IMR-90 (cell line): ENCODE data around the gene PAMR1. TPM values are rescaled to one million over a fixed set of nuclear protein-coding genes. Genes with fewer than 3 reads are reported as not detected.

ENCODE experiments used
- ATAC-seq: fragments of 200-7000 bp; cut with Tn5 transposase; 2 replicates; pipeline ENCODE4 v1.9.1; 2020; ENCODE audit warnings: low read depth, mild to moderate bottlenecking, moderate library complexity
- BruUV-seq: library from RNA; stranded (reverse); fragments of 400-500 nt; replicated peaks from 2 replicates; lab custom pipeline; 2021; lab: Mats Ljungman, UMichigan
- CTCF ChIA-PET: fragments of 300-600 bp; formaldehyde crosslinking; extraction: SDS; loops from one replicate; lab custom pipeline; 2021; ENCODE audit warnings: antibody characterized with exemption; lab: Yijun Ruan, JAX
- POLR2A ChIA-PET: fragments of 300-600 bp; sonication (Branson Sonifier 250); formaldehyde crosslinking; loops from one replicate; lab custom pipeline; 2022; ENCODE audit warnings: antibody characterized with exemption; ENCODE audit not compliant: unreplicated experiment; lab: Charles Lee
- DNase-seq: peaks from one replicate; pipeline ENCODE4 v3.0.0; 2013
- H2AFZ ChIP-seq: replicated peaks from 2 replicates; pipeline ENCODE3; 2013; ENCODE audit warnings: low read length, mild to moderate bottlenecking; ENCODE audit not compliant: poor library complexity
- H2AK5ac ChIP-seq: 2 replicates; pipeline ENCODE4 v1.6.1; 2013; ENCODE audit warnings: low read depth, low read length, inconsistent platforms
- H2AK9ac ChIP-seq: replicated peaks from 2 replicates; pipeline ENCODE3; 2013; ENCODE audit warnings: mild to moderate bottlenecking, low read depth, low read length, moderate library complexity; ENCODE audit not compliant: poor library complexity
- H2BK120ac ChIP-seq: 2 replicates; pipeline ENCODE4 v1.6.1; 2013; ENCODE audit warnings: low read depth, low read length, inconsistent platforms
- H2BK15ac ChIP-seq: 3 replicates; pipeline ENCODE4 v1.6.1; 2013; ENCODE audit warnings: low read depth, low read length, inconsistent platforms
- H2BK20ac ChIP-seq: 2 replicates; pipeline ENCODE4 v1.6.1; 2013; ENCODE audit warnings: low read depth, mild to moderate bottlenecking, inconsistent platforms, low read length, moderate library complexity
- H2BK5ac ChIP-seq: 2 replicates; pipeline ENCODE4 v1.6.1; 2013; ENCODE audit warnings: mild to moderate bottlenecking, low read depth, low read length, inconsistent platforms; ENCODE audit not compliant: poor library complexity, severe bottlenecking
- H3K14ac ChIP-seq: replicated peaks from 2 replicates; pipeline ENCODE4 v1.6.1; 2013; ENCODE audit warnings: low read depth, low read length, inconsistent platforms
- H3K18ac ChIP-seq: 2 replicates; pipeline ENCODE4 v1.6.1; 2013; ENCODE audit warnings: low read depth, low read length, control low read depth
- H3K23ac ChIP-seq: 2 replicates; pipeline ENCODE4 v1.6.1; 2013; ENCODE audit warnings: low read depth, low read length, inconsistent platforms
- H3K27ac ChIP-seq: 2 replicates; pipeline ENCODE4 v1.5.1; 2013; ENCODE audit warnings: mild to moderate bottlenecking, control low read depth, low read length; ENCODE audit not compliant: insufficient read depth
- H3K27me3 ChIP-seq: 2 replicates; pipeline ENCODE4 v1.6.1; 2013; ENCODE audit warnings: low read length; ENCODE audit not compliant: control insufficient read depth, insufficient read depth
- H3K36me3 ChIP-seq: 2 replicates; pipeline ENCODE4 v1.6.1; 2013; ENCODE audit warnings: low read length, mixed read lengths; ENCODE audit not compliant: control insufficient read depth, insufficient read depth
- H3K4ac ChIP-seq: 2 replicates; pipeline ENCODE4 v1.6.1; 2013; ENCODE audit warnings: low read depth, low read length, inconsistent platforms
- H3K4me1 ChIP-seq: 2 replicates; pipeline ENCODE4 v1.6.1; 2013; ENCODE audit warnings: low read length, mixed read lengths; ENCODE audit not compliant: control insufficient read depth, insufficient read depth
- H3K4me2 ChIP-seq: 2 replicates; pipeline ENCODE4 v1.6.1; 2013; ENCODE audit warnings: low read depth, mild to moderate bottlenecking, control low read depth, low read length, moderate library complexity
- H3K4me3 ChIP-seq: 2 replicates; pipeline ENCODE4 v1.5.1; 2013; ENCODE audit warnings: low read depth, mild to moderate bottlenecking, control low read depth, low read length, moderate library complexity; ENCODE audit not compliant: insufficient read depth
- H3K56ac ChIP-seq: 2 replicates; pipeline ENCODE4 v1.6.1; 2013; ENCODE audit warnings: low read length, inconsistent platforms; ENCODE audit not compliant: insufficient read depth; ENCODE audit errors: extremely low read depth
- H3K79me1 ChIP-seq, 2 experiments: 2 replicates each; pipeline ENCODE4 v1.6.1; 2013; ENCODE audit warnings: low read length in 2 of 2, inconsistent platforms in 1 of 2, low read depth in 1 of 2
- H3K9ac ChIP-seq: 2 replicates; pipeline ENCODE4 v1.6.1; 2013; ENCODE audit warnings: low read depth, low read length, control low read depth
- H3K9me1 ChIP-seq: 2 replicates; pipeline ENCODE4 v1.6.1; 2013; ENCODE audit warnings: low read length, inconsistent platforms; ENCODE audit not compliant: insufficient read depth
- H3K9me3 ChIP-seq: 2 replicates; pipeline ENCODE4 v1.6.1; 2013; ENCODE audit warnings: low read length; ENCODE audit not compliant: control insufficient read depth, insufficient read depth
- H4K20me1 ChIP-seq: 2 replicates; pipeline ENCODE4 v1.6.1; 2013; ENCODE audit warnings: low read length, inconsistent platforms; ENCODE audit not compliant: insufficient read depth
- H4K5ac ChIP-seq: 2 replicates; pipeline ENCODE4 v1.6.1; 2013; ENCODE audit warnings: mild to moderate bottlenecking, low read depth, low read length, control low read depth
- H4K8ac ChIP-seq, 2 experiments: 2 replicates each; pipeline ENCODE4 v1.6.1; 2013; ENCODE audit warnings: low read depth in 2 of 2, low read length in 2 of 2, control low read depth in 1 of 2, inconsistent platforms in 1 of 2
- H4K91ac ChIP-seq: 2 replicates; pipeline ENCODE4 v1.6.1; 2013; ENCODE audit warnings: low read depth, low read length, inconsistent platforms; ENCODE audit not compliant: insufficient read depth
- CHD1 ChIP-seq: IDR thresholded peaks from 2 replicates; pipeline ENCODE4 v1.6.1; 2012; ENCODE audit warnings: low read depth, low read length, improper control_type of control experiment
- MXI1 ChIP-seq: IDR thresholded peaks from 2 replicates; pipeline ENCODE4 v1.6.1; 2012; ENCODE audit warnings: low read depth, mild to moderate bottlenecking, low read length, moderate library complexity, borderline replicate concordance
- NFE2L2 ChIP-seq: fragments of 150-350 bp; IDR thresholded peaks from 2 replicates; pipeline ENCODE4 v1.6.1; 2016; ENCODE audit warnings: low read depth, mild to moderate bottlenecking, low read length
- RAD21 ChIP-seq: IDR thresholded peaks from 2 replicates; pipeline ENCODE4 v1.6.1; 2012; ENCODE audit warnings: low read length, improper control_type of control experiment
- RCOR1 ChIP-seq: IDR thresholded peaks from 2 replicates; pipeline ENCODE4 v1.6.1; 2012; ENCODE audit warnings: mild to moderate bottlenecking, low read length, improper control_type of control experiment; ENCODE audit not compliant: insufficient replicate concordance
- RFX5 ChIP-seq: IDR thresholded peaks from 2 replicates; pipeline ENCODE4 v1.8.0; 2012; ENCODE audit warnings: low read depth, mild to moderate bottlenecking, low read length, moderate library complexity
- SMC3 ChIP-seq: fragments of 150-350 bp; IDR thresholded peaks from 2 replicates; pipeline ENCODE4 v1.6.1; 2016; ENCODE audit warnings: low read depth, mild to moderate bottlenecking, antibody characterized with exemption, low read length, moderate library complexity
- WGBS, 2 experiments: methylation state at CpG; one replicate each; pipeline versions ENCODE4 v1.1.5 to v1.1.7; 2013; ENCODE audit warnings: missing lambda C conversion rate in 2 of 2; ENCODE audit not compliant: insufficient read length in 1 of 2; ENCODE audit errors: extremely low coverage in 2 of 2; 5-methylcytosine and 5-hydroxymethylcytosine counted together
- dilution Hi-C: fragments of 300-500 bp; cut with HindIII; formaldehyde crosslinking; loops from one replicate; pipeline ENCODE4 v1.14.3; 2018; ENCODE audit warnings: low sequenced_read_pairs; ENCODE audit not compliant: unreplicated experiment
- in situ Hi-C: fragments of 300-500 bp; cut with MboI; formaldehyde crosslinking; loops from 3 replicates; pipeline ENCODE4 v1.14.3; 2019; ENCODE audit warnings: low sequenced_read_pairs, inconsistent platforms, mixed read lengths
- intact Hi-C: fragments of 100-400 bp; cut with micrococcal nuclease; formaldehyde crosslinking; loops from 2 replicates; pipeline ENCODE4 v1.10.0; 2022
- polyA plus RNA-seq, 3 experiments: library from polyadenylated mRNA; depleted of rRNA; stranded (reverse); fragments of >200 nt; gene quantifications; 2 replicates each; pipeline ENCODE4 v1.2.3, GENCODE V29; 2012; ENCODE audit warnings: low replicate concordance in 1 of 3
- total RNA-seq: library from RNA; depleted of rRNA; stranded (reverse); fragments of >200 nt; gene quantifications from 2 replicates; pipeline ENCODE4 v1.2.3, GENCODE V29; 2012
- TF ChIP-seq, protein P1 (sequence below): fragments of 150-350 bp; IDR thresholded peaks from 2 replicates; pipeline ENCODE4 v1.6.1; 2016; ENCODE audit warnings: low read depth, mild to moderate bottlenecking, low read length, moderate library complexity, borderline replicate concordance

PAMR1 gene
- total and polyA plus RNA-seq, 2 of the 4 experiments (the other 2 are of a cell fraction), result 70.7 to 80.7 TPM

DNA sequence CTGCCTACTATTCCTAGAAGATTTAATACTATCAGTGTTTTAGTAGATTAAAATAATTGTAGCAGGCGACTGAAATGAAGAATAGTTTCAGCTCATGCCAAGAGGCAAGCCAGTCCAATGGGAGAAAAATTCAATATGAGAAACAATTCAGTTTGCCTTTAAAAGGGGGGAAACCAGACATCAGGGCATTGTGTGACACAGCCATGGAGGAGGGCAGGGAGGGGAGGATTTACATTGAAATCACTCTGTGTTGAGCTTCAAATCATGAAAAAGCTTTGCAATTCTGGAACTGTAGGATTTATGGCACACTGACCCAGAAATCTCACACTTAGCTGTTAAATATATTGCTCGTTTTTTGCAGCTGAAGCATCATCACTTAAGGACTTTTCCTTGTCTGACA, 110.6 kb downstream of the PAMR1 start:
- H3K14ac ChIP-seq, result no peak overlapping the region
- no peaks in the 10 kb centered on the region for H4K20me1 ChIP-seq
- ChIA-PET CTCF (interaction anchor here (0.6 kb wide), 1 partner anchor 168 kb away, joined by 3 read pairs; no protein-coding TSS in a partner anchor), POLR2A (interaction anchor here (0.6 kb wide), 1 partner anchor 9 kb away, joined by 4 read pairs; no protein-coding TSS in a partner anchor)
- H3K56ac ChIP-seq, result no peak overlapping the region
- no peaks in the 10 kb centered on the region for H3K9me1 ChIP-seq
- TF ChIP-seq CHD1 (no peak), MXI1 (no peak), NFE2L2 (no peak), RCOR1 (no peak), RFX5 (no peak), SMC3 (no peak), RAD21 (no peak)
- TF ChIP-seq, protein P1, sequence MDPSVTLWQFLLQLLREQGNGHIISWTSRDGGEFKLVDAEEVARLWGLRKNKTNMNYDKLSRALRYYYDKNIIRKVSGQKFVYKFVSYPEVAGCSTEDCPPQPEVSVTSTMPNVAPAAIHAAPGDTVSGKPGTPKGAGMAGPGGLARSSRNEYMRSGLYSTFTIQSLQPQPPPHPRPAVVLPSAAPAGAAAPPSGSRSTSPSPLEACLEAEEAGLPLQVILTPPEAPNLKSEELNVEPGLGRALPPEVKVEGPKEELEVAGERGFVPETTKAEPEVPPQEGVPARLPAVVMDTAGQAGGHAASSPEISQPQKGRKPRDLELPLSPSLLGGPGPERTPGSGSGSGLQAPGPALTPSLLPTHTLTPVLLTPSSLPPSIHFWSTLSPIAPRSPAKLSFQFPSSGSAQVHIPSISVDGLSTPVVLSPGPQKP, result no peak
- intact Hi-C loops, result no loop called here
- no peak overlapping the region for H3K27ac ChIP-seq
- BruUV-seq, result no TSS peak
- H3K9me3 ChIP-seq, result no peaks in the 10 kb centered on the region
- no peak overlapping the region for H3K9ac ChIP-seq
- H4K8ac ChIP-seq, result no peak overlapping the region
- in situ Hi-C loops, result loop anchor here (5.0 kb wide), 1 partner anchor 827 kb away; no protein-coding TSS in a partner anchor
- no peak overlapping the region for H3K23ac ChIP-seq
- DNase-seq (no peak), ATAC-seq (no peak)
- H4K5ac ChIP-seq, result no peak overlapping the region
- H2AFZ ChIP-seq, result no peak overlapping the region
- no peak overlapping the region for H2BK5ac ChIP-seq
- no peak overlapping the region for H4K91ac ChIP-seq
- no peak overlapping the region for H3K18ac ChIP-seq
- no peak overlapping the region for H3K4me2 ChIP-seq
- H3K79me1 ChIP-seq, result 0 out of 4 replicates have a peak, but pooled peaks cover 0 to 3% of the 10 kb centered on the region in 2 experiments
- no peak overlapping the region for H3K4ac ChIP-seq
- H2AK5ac ChIP-seq, result no peak overlapping the region
- H2BK15ac ChIP-seq, result no peak overlapping the region
- H3K27me3 ChIP-seq, result peaks cover 19% of the 10 kb centered on the region
- H3K36me3 ChIP-seq, result no peaks in the 10 kb centered on the region
- H2BK20ac ChIP-seq, result no peak overlapping the region
- dilution Hi-C loops, result no loop called here
- no peak overlapping the region for H2BK120ac ChIP-seq
- H2AK9ac ChIP-seq, result no peak overlapping the region
- peaks cover 2% of the 10 kb centered on the region; the same call in 1 of the 2 replicates for H3K4me1 ChIP-seq
- no CpG with 5 or more reads among the region's 2 CpGs for WGBS, 2 experiments
- H3K4me3 ChIP-seq, result no peak overlapping the region
